Lung (tissue), 12 donors: Measurements from ENCODE around the gene TAF4. TPM values are rescaled to one million over a fixed set of nuclear protein-coding genes. Genes with fewer than 3 reads are reported as not detected.

ENCODE experiments used
- ATAC-seq: fragments of 200-7000 bp; cut with Tn5 transposase; one replicate; pipeline ENCODE4 v1.9.1; 2020; ENCODE audit warnings: moderate number of reproducible peaks; ENCODE audit not compliant: insufficient read depth, low FRiP score
- DNase-seq, 3 donors: peaks; one replicate each; pipeline ENCODE4 v3.0.0-alpha.2; 2013 to 2017
- H3K27ac ChIP-seq, 2 donors: one replicate each; pipeline ENCODE4 v1.5.1; 2013; ENCODE audit warnings: mild to moderate bottlenecking in 2 of 2, moderate library complexity in 2 of 2, control low read depth in 1 of 2, inconsistent platforms in 1 of 2, low read depth in 1 of 2, low read length in 1 of 2
- H3K27me3 ChIP-seq, 3 donors: one replicate each; pipeline ENCODE4 v1.5.1; 2013; ENCODE audit warnings: low read length in 2 of 3; ENCODE audit not compliant: control insufficient read depth in 3 of 3, insufficient read depth in 3 of 3
- H3K36me3 ChIP-seq, 4 donors: one replicate each; pipeline ENCODE4 v1.5.1; 2013; ENCODE audit warnings: low read length in 4 of 4, mild to moderate bottlenecking in 1 of 4, moderate library complexity in 1 of 4; ENCODE audit not compliant: control insufficient read depth in 4 of 4, insufficient read depth in 4 of 4
- H3K4me1 ChIP-seq, 5 donors: one replicate each; pipeline ENCODE4 v1.5.1; 2013; ENCODE audit warnings: low read length in 5 of 5, mild to moderate bottlenecking in 2 of 5, moderate library complexity in 1 of 5; ENCODE audit not compliant: control insufficient read depth in 5 of 5, insufficient read depth in 5 of 5
- H3K4me3 ChIP-seq: one replicate; pipeline ENCODE4 v1.5.1; 2013; ENCODE audit warnings: mild to moderate bottlenecking, control low read depth, moderate library complexity
- H3K9ac ChIP-seq, 2 donors: one replicate each; pipeline ENCODE4 v1.5.1; 2013; ENCODE audit warnings: low read length in 2 of 2, control low read depth in 1 of 2; ENCODE audit not compliant: insufficient read depth in 1 of 2
- H3K9me3 ChIP-seq, 4 donors: one replicate each; pipeline ENCODE4 v1.5.1; 2013; ENCODE audit warnings: low read length in 3 of 4, mild to moderate bottlenecking in 1 of 4, moderate library complexity in 1 of 4; ENCODE audit not compliant: control insufficient read depth in 4 of 4, insufficient read depth in 3 of 4
- CTCF ChIP-seq: IDR thresholded peaks from 2 replicates; pipeline ENCODE4 v1.5.1; 2012; ENCODE audit warnings: mild to moderate bottlenecking; ENCODE audit errors: control extremely low read depth, extremely low read depth
- WGBS, 2 donors: extraction: QIAGEN DNeasy Blood & Tissue Kit; methylation state at CpG; one replicate each; pipeline ENCODE4 v1.1.7; 2013; 5-methylcytosine and 5-hydroxymethylcytosine counted together
- polyA plus RNA-seq, 2 donors: library from polyadenylated mRNA; stranded (reverse); fragments of 200-250 nt; gene quantifications; one replicate each; pipeline ENCODE4 v1.2.1, GENCODE V29; 2013
- total RNA-seq, 2 donors: library from RNA; depleted of rRNA in 1 of 2; stranded (reverse); fragments of >200 nt in 1 of 2; gene quantifications; one replicate each; pipeline ENCODE4 v1.2.1, GENCODE V29; 2014 to 2021
- donor health status: control.
- donor health status: control.
- donor health status: Bipolar disorder and iron deficiency.
- donor health status: healthy.
- donor health status: DM: yes; HTN: yes; CAD: no.

Gene TAF4
- total and polyA plus RNA-seq, 4 donors, result 5.4 to 20.3 (median 10.9) TPM

GRCh38 chr20:61956396-61957342 is 109.0 kb downstream of the TAF4 start:
- no peak for ATAC-seq
- H3K27ac ChIP-seq, result no peak overlapping the region
- TF ChIP-seq CTCF, result no peak
- peak; percentile 25 to 47 (median 31) for DNase-seq
- H3K9ac ChIP-seq, result no peak overlapping the region
- H3K27me3 ChIP-seq, result no peaks in the 10 kb centered on the region
- H3K4me3 ChIP-seq, result no peak overlapping the region
- no peaks in the 10 kb centered on the region for H3K36me3 ChIP-seq
- 46 to 50% methylated on average over 12 of the region's 12 CpGs for WGBS, 2 donors
- no peaks in the 10 kb centered on the region for H3K4me1 ChIP-seq
- H3K9me3 ChIP-seq, result peaks cover 0 to 2% (median 0%) of the 10 kb centered on the region in 4 donors

- 62 to 76% methylated on average over 6 of the region's 6 CpGs for WGBS, 2 donors
- Histone ChIP-seq H3K9me3 (peaks cover 0 to 1% (median 0%) of the 10 kb centered on the region in 4 donors), H3K27ac (no peak overlapping the region), H3K4me3 (no peak overlapping the region), H3K27me3 (no peaks in the 10 kb centered on the region), H3K9ac (no peak overlapping the region), H3K4me1 (no peaks in the 10 kb centered on the region), H3K36me3 (no peaks in the 10 kb centered on the region)
- ATAC-seq, result no peak
- TF ChIP-seq CTCF, result no peak
- no peak for DNase-seq
Observed at GRCh38 chr20:61955668-61956395, 109.8 kb downstream of the TAF4 start.

GRCh38 chr20:61954276-61955021 is 111.2 kb downstream of the TAF4 start:
- Histone ChIP-seq H3K4me1 (no peaks in the 10 kb centered on the region), H3K27me3 (no peaks in the 10 kb centered on the region), H3K9ac (no peak overlapping the region), H3K9me3 (no peaks in the 10 kb centered on the region), H3K4me3 (no peak overlapping the region), H3K36me3 (no peaks in the 10 kb centered on the region), H3K27ac (no peak overlapping the region)
- TF ChIP-seq CTCF, result no peak
- no peak for DNase-seq
- WGBS, 2 donors, result 52 to 61% methylated on average over 16 of the region's 16 CpGs
- no peak for ATAC-seq
